HCT116 (cell line): ENCODE measurements around the gene LGALS7. TPM values are rescaled to one million over a fixed set of nuclear protein-coding genes. Genes with fewer than 3 reads are reported as not detected.
"Not testable (repeated sequence)": the region's sequence is repeated elsewhere in the genome, so short reads cannot be mapped to it uniquely, and the experiment has no call there.

Experiments
- ATAC-seq: fragments of 200-7000 bp; cut with Tn5 transposase; 2 replicates; pipeline ENCODE4 v1.9.1; 2020; ENCODE audit warnings: mild to moderate bottlenecking, moderate library complexity
- BruUV-seq: library from RNA; stranded (reverse); fragments of 400-500 nt; replicated peaks from 2 replicates; lab custom pipeline; 2021; lab: Mats Ljungman, UMichigan
- CTCF ChIA-PET: fragments of 300-600 bp; sonication (Branson Sonifier 250); formaldehyde crosslinking; loops from one replicate; lab custom pipeline; 2021; ENCODE audit warnings: antibody characterized with exemption; lab: Charles Lee
- POLR2A ChIA-PET: fragments of 300-600, 350-600 bp; sonication (Branson Sonifier 250); formaldehyde crosslinking; loops from one replicate; lab custom pipeline; 2021; ENCODE audit warnings: antibody characterized with exemption; lab: Charles Lee
- RAD21 ChIA-PET, 2 experiments: fragments of 300-600 bp; sonication (Branson Sonifier 250); formaldehyde crosslinking; loops; one replicate each; lab custom pipeline; 2023; ENCODE audit warnings: low total read pairs in 2 of 2; ENCODE audit not compliant: uncharacterized antibody in 2 of 2, unreplicated experiment in 2 of 2, low non-redundant PET in 1 of 2; lab: Charles Lee
- DNase-seq: peaks from one replicate; pipeline ENCODE4 v3.0.0-alpha.2; 2010; ENCODE audit warnings: low read depth, low spot score
- H2AFZ ChIP-seq: fragments of 200-600 bp; shearing (Covaris generic), sonication (generic); 2 replicates; pipeline ENCODE4 v1.6.1; 2017; ENCODE audit warnings: low read depth, mixed run types, mixed read lengths, antibody characterized with exemption, low read length; ENCODE audit not compliant: poor library complexity, severe bottlenecking
- H3K27ac ChIP-seq: 2 replicates; pipeline ENCODE4 v1.5.1; 2012; ENCODE audit warnings: low read depth, low read length
- H3K27me3 ChIP-seq: fragments of 200-600 bp; sonication (generic); 2 replicates; pipeline ENCODE4 v1.6.1; 2016; ENCODE audit warnings: mixed run types, low read length, mixed read lengths; ENCODE audit not compliant: insufficient read depth
- H3K36me3 ChIP-seq, 2 experiments: fragments of 200-500 bp in 1 of 2; fragments of 200-600 bp in 1 of 2; sonication (Bioruptor generic) in 1 of 2; sonication (generic) in 1 of 2; 2 replicates each; pipeline versions ENCODE4 v1.5.1 to v1.6.1; 2014 to 2016; ENCODE audit warnings: low read length in 2 of 2, inconsistent platforms in 1 of 2, mixed read lengths in 1 of 2, mixed run types in 1 of 2; ENCODE audit not compliant: insufficient read depth in 2 of 2, control insufficient read depth in 1 of 2
- H3K4me1 ChIP-seq, 2 experiments: fragments of 200-600 bp in 1 of 2; sonication (generic) in 1 of 2; 2 replicates each; pipeline versions ENCODE4 v1.5.1 to v1.6.1; 2012 to 2017; ENCODE audit warnings: low read length in 2 of 2, inconsistent platforms in 1 of 2, mild to moderate bottlenecking in 1 of 2, mixed read lengths in 1 of 2, mixed run types in 1 of 2, moderate library complexity in 1 of 2; ENCODE audit not compliant: insufficient read depth in 2 of 2, control insufficient read depth in 1 of 2
- H3K4me2 ChIP-seq: fragments of 200-600 bp; sonication (generic); 2 replicates; pipeline ENCODE4 v1.6.1; 2017; ENCODE audit warnings: mixed run types, low read length, mixed read lengths
- H3K4me3 ChIP-seq, 2 experiments: fragments of 200-600 bp in 1 of 2; sonication (generic) in 1 of 2; replicated peaks in 1 of 2; 2 replicates each; pipeline ENCODE4 v1.5.1; 2011 to 2016; ENCODE audit warnings: low read length in 2 of 2, control low read depth in 1 of 2, low read depth in 1 of 2, mild to moderate bottlenecking in 1 of 2, mixed read lengths in 1 of 2, mixed run types in 1 of 2
- H3K79me2 ChIP-seq: fragments of 200-600 bp; sonication (generic); 2 replicates; pipeline ENCODE4 v1.6.1; 2017; ENCODE audit warnings: mild to moderate bottlenecking, mixed run types, low read length, moderate library complexity, mixed read lengths; ENCODE audit not compliant: insufficient read depth
- H3K9ac ChIP-seq: fragments of 200-600 bp; sonication (generic); 2 replicates; pipeline ENCODE4 v1.6.1; 2016; ENCODE audit warnings: low read length, mixed read lengths
- H3K9me2 ChIP-seq: fragments of 200-600 bp; sonication (generic), shearing (Covaris generic); 2 replicates; pipeline ENCODE4 v1.6.1; 2017; ENCODE audit warnings: mixed run types, mild to moderate bottlenecking, moderate library complexity; ENCODE audit not compliant: insufficient read depth
- H3K9me3 ChIP-seq, 2 experiments: fragments of 200-500 bp in 1 of 2; fragments of 200-600 bp in 1 of 2; sonication (Bioruptor generic) in 1 of 2; sonication (generic) in 1 of 2; 2 replicates each; pipeline ENCODE4 v1.6.1; 2014 to 2017; ENCODE audit warnings: low read length in 2 of 2, mixed read lengths in 2 of 2, inconsistent platforms in 1 of 2, low read depth in 1 of 2, mild to moderate bottlenecking in 1 of 2, mixed run types in 1 of 2, moderate library complexity in 1 of 2; ENCODE audit not compliant: control insufficient read depth in 1 of 2, insufficient read depth in 1 of 2
- H4K20me1 ChIP-seq: fragments of 200-600 bp; sonication (generic), shearing (Covaris generic); 2 replicates; pipeline ENCODE4 v1.6.1; 2017; ENCODE audit warnings: mixed run types, mild to moderate bottlenecking, moderate library complexity; ENCODE audit not compliant: insufficient read depth
- ATF3 ChIP-seq: IDR thresholded peaks from 2 replicates; pipeline ENCODE4 v1.6.1; 2012
- CTCF ChIP-seq, 3 experiments: fragments of 200-600 bp in 1 of 3; sonication (generic) in 1 of 3; IDR thresholded peaks in 2 of 3; conservative IDR thresholded peaks in 1 of 3; 2 replicates each; pipeline ENCODE4 v1.5.1; 2012 to 2017; ENCODE audit warnings: low read depth in 2 of 3, low read length in 2 of 3, antibody characterized with exemption in 1 of 3, borderline replicate concordance in 1 of 3, control low read depth in 1 of 3, mild to moderate bottlenecking in 1 of 3, mixed read lengths in 1 of 3, mixed run types in 1 of 3, moderate library complexity in 1 of 3; ENCODE audit not compliant: insufficient read depth in 1 of 3
- ELF1 ChIP-seq: IDR thresholded peaks from 2 replicates; pipeline ENCODE4 v1.6.1; 2012; ENCODE audit warnings: low read depth, borderline replicate concordance
- EZH2 ChIP-seq: fragments of 200-600 bp; sonication (generic); IDR thresholded peaks from 2 replicates; pipeline ENCODE4 v1.6.1; 2017; ENCODE audit warnings: antibody characterized with exemption, mixed run types
- EZH2phosphoT487 ChIP-seq: fragments of 200-600 bp; IDR thresholded peaks from 2 replicates; pipeline ENCODE4 v1.6.1; 2018; ENCODE audit warnings: antibody characterized with exemption, borderline replicate concordance
- FOSL1 ChIP-seq: IDR thresholded peaks from 2 replicates; pipeline ENCODE4 v1.6.1; 2012; ENCODE audit warnings: low read depth
- MAX ChIP-seq: IDR thresholded peaks from 2 replicates; pipeline ENCODE4 v1.6.1; 2012
- POLR2A ChIP-seq: IDR thresholded peaks from 2 replicates; pipeline ENCODE4 v1.7.0; 2011; ENCODE audit warnings: borderline replicate concordance; ENCODE audit not compliant: insufficient read depth, insufficient read length; ENCODE audit errors: extremely low read depth
- POLR2AphosphoS5 ChIP-seq: IDR thresholded peaks from 2 replicates; pipeline ENCODE4 v1.6.1; 2011; ENCODE audit warnings: mild to moderate bottlenecking, low read depth, low read length, moderate library complexity
- RAD21 ChIP-seq: IDR thresholded peaks from 2 replicates; pipeline ENCODE4 v1.6.1; 2012; ENCODE audit warnings: low read depth, mild to moderate bottlenecking
- SIN3A ChIP-seq: IDR thresholded peaks from 2 replicates; pipeline ENCODE4 v1.6.1; 2012; ENCODE audit warnings: low read depth
- SP1 ChIP-seq: IDR thresholded peaks from 2 replicates; pipeline ENCODE4 v1.6.1; 2012; ENCODE audit warnings: low read depth
- SRF ChIP-seq: IDR thresholded peaks from 2 replicates; pipeline ENCODE4 v1.6.1; 2012; ENCODE audit warnings: low read depth
- TCF7L2 ChIP-seq: IDR thresholded peaks from 2 replicates; pipeline ENCODE4 v1.7.0; 2011; ENCODE audit warnings: borderline replicate concordance, inconsistent platforms; ENCODE audit not compliant: insufficient read depth, insufficient read length; ENCODE audit errors: extremely low read depth
- ZBTB33 ChIP-seq: IDR thresholded peaks from 2 replicates; pipeline ENCODE4 v1.6.1; 2011; ENCODE audit warnings: mild to moderate bottlenecking, low read length, moderate library complexity; ENCODE audit not compliant: insufficient replicate concordance; ENCODE audit errors: extremely low read depth
- ZFX ChIP-seq: fragments of 450-650 bp; IDR thresholded peaks from 2 replicates; pipeline ENCODE4 v1.6.1; 2017
- intact Hi-C: fragments of 100-400 bp; cut with micrococcal nuclease; formaldehyde crosslinking; loops from 2 replicates; pipeline ENCODE4 v1.10.0; 2022
- total RNA-seq: library from RNA; stranded (reverse); gene quantifications from one replicate; pipeline ENCODE4 v1.2.1, GENCODE V29; 2021; ENCODE audit not compliant: unreplicated experiment

Gene LGALS7
- total RNA-seq, 1 experiment from 2014 or later, result not detected

GRCh38 chr19:38784224-38784623 lies 10.9 kb upstream of the LGALS7 start:
- no peaks in the 10 kb centered on the region for H4K20me1 ChIP-seq
- H3K27ac ChIP-seq, result no peak overlapping the region
- H3K9ac ChIP-seq, result no peak overlapping the region
- H3K9me2 ChIP-seq, result no peaks in the 10 kb centered on the region
- intact Hi-C loops, result no loop called here
- no TSS peak for BruUV-seq
- POLR2A ChIA-PET, result interaction anchor here (0.6 kb wide), 1 partner anchor 607 kb away, joined by 3 read pairs; the partner anchor contains the start of gene MED29
- CTCF ChIA-PET, result no interaction called here
- no peaks in the 10 kb centered on the region for H3K9me3 ChIP-seq
- no peaks in the 10 kb centered on the region for H3K4me1 ChIP-seq
- ATAC-seq (no peak), DNase-seq (no peak)
- H3K79me2 ChIP-seq, result no peaks in the 10 kb centered on the region
- H3K27me3 ChIP-seq, result no peaks in the 10 kb centered on the region
- no peak overlapping the region for H3K4me3 ChIP-seq
- no peak overlapping the region for H3K4me2 ChIP-seq
- no peaks in the 10 kb centered on the region for H3K36me3 ChIP-seq
- RAD21 ChIA-PET, result no interaction called here
- H2AFZ ChIP-seq, result no peak overlapping the region
- TF ChIP-seq ZBTB33, result no peak
- TF ChIP-seq POLR2A, result no peak
- no peak for TF ChIP-seq POLR2AphosphoS5
- no peak for TF ChIP-seq SIN3A
- no peak for TF ChIP-seq ATF3
- TF ChIP-seq RAD21, result no peak
- no peak for TF ChIP-seq SP1
- TF ChIP-seq FOSL1, result no peak
- no peak for TF ChIP-seq MAX
- TF ChIP-seq ZFX, result no peak
- TF ChIP-seq EZH2, result no peak
- TF ChIP-seq TCF7L2, result no peak
- TF ChIP-seq CTCF (IDR thresholded peaks at IDR 0.05 in 2 of 3, conservative IDR thresholded peaks at IDR 0.05 in 1 of 3; ENCODE audit: borderline replicate concordance in 1 of 3, insufficient read depth in 1 of 3, low read depth in 2 of 3, low read length in 2 of 3), result no peak
- TF ChIP-seq ELF1, result no peak
- no peak for TF ChIP-seq EZH2phosphoT487
- TF ChIP-seq SRF, result no peak
- TF ChIP-seq, all 23 proteins: peak for 0

- CTCF ChIA-PET, result interaction anchor here (1.4 kb wide), 1 partner anchor 13 kb away, joined by 4 read pairs; no protein-coding TSS in a partner anchor
- POLR2A ChIA-PET, H3K9ac ChIP-seq, intact Hi-C loops, H3K36me3 ChIP-seq, ATAC-seq, H2AFZ ChIP-seq, H3K79me2 ChIP-seq, H4K20me1 ChIP-seq, RAD21 ChIA-PET, H3K9me2 ChIP-seq, H3K27ac ChIP-seq, H3K27me3 ChIP-seq, H3K4me1 ChIP-seq, BruUV-seq, DNase-seq, H3K9me3 ChIP-seq, H3K4me3 ChIP-seq, H3K4me2 ChIP-seq: not testable (repeated sequence)
Observed at GRCh38 chr19:38782212-38782611, 8.9 kb upstream of the LGALS7 start.
